Measurements from ENCODE around the gene NF1.

- TF ChIP-seq CTCF (IDR thresholded peaks at IDR 0.05): no peak
- no peak for TF ChIP-seq POLR2A (IDR thresholded peaks at IDR 0.05)
Observed at GRCh38 chr17:31327534-31328159, 232.9 kb downstream of the NF1 start.
